Left renal pelvis (tissue), 4 donors: Measurements from ENCODE around the gene CACNA1E. TPM values are rescaled to one million over a fixed set of nuclear protein-coding genes. Genes with fewer than 3 reads are reported as not detected.

Experiments
- DNase-seq, 4 donors: peaks; one replicate each; pipeline ENCODE4 v3.0.0-alpha.2; 2013; ENCODE audit warnings: low read depth in 4 of 4, low spot score in 3 of 4
- polyA plus RNA-seq, 4 donors: library from polyadenylated mRNA; unstranded; fragments of 120-200 nt; gene quantifications; one replicate each; pipeline ENCODE4 v1.2.1, GENCODE V29; 2013; ENCODE audit not compliant: insufficient read length in 4 of 4

Gene CACNA1E
- under 1 TPM; 0.19 to 0.47 (median 0.41) TPM for polyA plus RNA-seq

DNA sequence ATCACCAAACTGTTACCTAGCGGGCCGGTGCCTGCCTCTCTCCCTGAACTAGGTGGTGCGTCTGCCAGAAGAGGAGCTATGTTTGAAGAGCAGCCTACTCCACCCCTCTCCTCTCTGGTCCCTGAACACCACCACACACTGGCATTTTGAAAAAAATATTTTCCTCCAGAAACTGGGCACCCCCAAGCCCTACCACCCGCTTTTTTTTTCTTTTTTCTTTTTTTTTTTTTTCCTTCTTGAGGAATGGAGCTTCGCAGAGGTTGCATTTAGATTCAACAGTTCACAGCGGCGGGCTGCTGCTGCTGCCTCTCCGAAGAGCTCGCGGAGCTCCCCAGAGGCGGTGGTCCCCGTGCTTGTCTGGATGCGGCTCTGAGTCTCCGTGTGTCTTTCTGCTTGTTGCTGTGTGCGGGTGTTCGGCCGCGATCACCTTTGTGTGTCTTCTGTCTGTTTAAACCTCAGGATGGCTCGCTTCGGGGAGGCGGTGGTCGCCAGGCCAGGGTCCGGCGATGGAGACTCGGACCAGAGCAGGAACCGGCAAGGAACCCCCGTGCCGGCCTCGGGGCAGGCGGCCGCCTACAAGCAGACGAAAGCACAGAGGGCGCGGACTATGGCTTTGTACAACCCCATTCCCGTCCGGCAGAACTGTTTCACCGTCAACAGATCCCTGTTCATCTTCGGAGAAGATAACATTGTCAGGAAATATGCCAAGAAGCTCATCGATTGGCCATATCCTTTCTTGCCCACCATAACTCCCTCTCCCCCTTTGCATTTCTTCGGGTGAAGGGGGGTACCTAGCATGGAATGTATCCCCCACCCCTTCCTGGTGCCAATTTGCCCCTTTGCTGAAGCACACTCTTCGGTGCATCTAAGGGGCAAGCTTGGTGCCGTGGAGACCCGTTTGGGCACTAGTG is at the start of gene CACNA1E:
Gene CACNA1E (plus strand): TSS at position 233 of the 911 bp plus-strand sequence. CDS start 228 bp downstream, at position 461.
- no peak for DNase-seq

DNA sequence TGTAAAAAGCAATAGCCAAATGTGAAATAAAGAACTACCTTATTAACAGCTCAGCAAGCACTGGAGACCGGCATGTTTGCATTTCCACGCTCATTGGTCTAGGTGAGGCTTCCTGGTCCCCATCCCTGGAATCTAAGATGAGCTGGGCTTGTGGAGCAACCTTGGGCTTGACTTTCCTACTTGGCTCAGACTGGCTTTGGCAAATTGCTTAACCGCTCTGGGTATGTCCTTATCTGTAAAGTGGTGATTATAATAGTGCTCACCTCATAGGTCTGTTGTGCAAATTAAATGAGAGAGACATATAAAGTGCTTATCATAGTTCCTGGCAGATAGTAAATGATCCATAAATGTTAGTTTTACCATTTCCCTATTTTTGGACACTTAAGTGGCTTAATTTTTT is 49.4 kb upstream of the CACNA1E start:
- DNase-seq, result no peak

DNA sequence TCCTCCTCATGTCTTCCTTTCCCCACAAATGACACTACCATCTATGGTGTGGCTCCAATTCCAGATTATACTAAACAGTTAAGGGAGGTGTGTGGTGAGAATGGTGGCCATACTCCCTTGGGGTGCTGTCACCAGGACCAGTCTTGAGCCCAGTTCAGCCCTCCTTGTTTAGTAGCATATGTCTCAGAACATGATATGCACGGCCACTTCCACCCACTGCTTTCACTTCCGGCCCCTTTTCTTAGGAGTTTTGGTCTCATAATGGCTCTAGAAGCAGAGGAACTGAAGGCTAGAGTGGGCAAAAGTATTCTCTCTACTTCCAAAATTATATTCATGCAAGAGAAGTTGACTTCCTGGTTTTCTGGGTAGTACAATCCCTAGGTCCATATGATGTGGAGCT is 45.3 kb upstream of the CACNA1E start:
- DNase-seq, result no peak

DNA sequence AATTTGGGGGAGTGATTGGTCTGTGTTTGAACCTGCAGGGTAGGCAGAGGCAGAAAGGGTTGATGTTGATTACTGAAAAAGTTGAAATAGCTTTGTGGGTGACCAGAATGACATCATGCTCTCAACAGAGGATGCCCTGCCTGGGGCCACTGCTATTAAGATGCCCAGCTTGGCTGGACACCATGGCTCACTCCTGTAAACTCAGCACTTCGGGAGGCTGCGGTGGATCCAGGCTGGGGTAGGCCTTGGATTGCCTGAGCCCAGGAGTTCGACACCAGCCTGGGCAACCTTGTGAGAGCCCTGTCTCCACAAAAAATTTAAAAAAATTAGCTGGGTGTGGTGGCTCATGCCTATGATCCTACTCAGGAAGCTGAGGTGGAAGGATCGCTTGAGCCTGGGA is 42.8 kb upstream of the CACNA1E start:
- DNase-seq, result no peak

DNA sequence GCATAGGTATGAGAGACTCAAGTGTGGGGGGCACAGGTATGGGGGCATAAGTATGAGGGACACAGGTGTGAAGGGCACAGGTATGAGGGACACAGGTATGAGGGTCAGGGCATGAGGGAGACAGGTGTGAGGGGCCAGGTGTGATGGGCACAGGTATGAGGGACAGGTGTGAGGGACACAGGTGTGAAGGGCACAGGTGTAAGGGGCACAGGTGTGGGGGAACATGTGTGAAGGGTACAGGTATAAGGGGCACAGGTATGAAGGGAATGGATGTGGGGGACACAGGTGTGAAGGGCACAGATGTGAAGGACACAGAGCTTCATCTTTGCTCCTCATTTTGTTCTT is 41.2 kb upstream of the CACNA1E start:
- no peak for DNase-seq

DNA sequence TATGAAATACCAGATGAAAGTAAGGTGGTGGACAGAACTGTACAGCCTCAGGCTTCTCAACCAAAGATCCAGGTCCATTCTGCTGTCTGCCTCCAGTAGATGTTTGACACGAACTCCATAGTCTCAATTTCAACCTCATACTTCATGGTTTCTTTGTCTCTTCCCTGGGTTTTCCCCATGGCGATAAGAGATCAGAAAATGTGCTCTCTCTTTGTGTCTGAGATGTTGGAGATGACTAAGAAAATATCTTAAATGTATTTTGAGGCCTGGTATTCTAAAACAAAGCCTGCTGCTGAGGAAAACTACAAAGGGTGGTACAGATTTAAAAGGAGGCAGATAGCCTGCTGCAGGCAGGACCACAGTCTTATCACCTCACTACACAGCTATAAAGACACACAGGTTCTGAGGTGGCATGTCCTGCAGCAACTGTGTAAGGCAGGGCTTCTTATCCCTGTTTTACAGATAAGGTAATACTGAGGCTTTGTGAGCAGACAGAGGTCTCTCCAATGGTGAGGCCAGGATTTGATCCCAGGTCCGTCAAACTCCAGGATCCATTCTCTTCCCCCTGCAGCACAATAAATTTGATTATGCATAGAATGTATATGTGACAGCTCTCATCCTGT is 40.0 kb upstream of the CACNA1E start:
- no peak for DNase-seq

DNA sequence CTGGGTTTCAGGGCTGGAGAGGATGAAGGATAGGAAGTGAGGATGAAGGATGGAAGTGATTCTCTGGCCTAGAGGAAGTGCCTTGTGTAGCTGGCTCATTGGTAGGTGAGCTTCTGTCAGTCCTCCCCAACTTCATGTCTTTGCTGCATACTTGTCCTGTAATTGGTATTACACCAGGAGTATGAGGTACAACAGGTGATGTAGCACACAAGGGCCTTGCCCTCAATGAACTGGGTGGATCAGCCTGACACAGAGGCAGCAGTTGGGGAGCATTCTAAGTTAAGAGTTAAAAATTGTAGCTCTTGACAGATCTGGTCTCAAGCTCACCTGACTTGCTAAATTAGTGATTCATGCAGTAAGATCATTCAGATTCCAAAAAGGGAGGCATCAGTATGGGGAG is 37.9 kb upstream of the CACNA1E start:
- no peak for DNase-seq

DNA sequence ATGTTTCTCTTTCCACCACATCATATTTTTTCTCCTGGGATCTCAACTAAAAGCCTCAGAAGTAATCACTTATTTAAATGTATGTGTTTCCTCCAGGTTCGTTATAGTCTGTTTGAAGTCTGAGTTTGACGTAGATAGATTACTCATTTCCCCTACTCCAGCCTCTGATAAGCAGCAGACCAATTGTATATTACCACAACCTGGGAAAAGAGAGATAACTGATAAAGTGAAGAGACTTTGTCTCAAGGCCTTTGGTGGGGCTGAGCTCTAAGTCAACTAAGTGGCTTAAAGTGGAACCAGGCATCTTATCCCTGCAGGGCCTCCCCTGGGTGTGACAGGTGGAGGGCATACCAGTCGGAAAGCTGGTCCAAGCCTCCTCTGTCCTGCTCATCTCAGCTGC is 34.9 kb upstream of the CACNA1E start:
- DNase-seq, result no peak

DNA sequence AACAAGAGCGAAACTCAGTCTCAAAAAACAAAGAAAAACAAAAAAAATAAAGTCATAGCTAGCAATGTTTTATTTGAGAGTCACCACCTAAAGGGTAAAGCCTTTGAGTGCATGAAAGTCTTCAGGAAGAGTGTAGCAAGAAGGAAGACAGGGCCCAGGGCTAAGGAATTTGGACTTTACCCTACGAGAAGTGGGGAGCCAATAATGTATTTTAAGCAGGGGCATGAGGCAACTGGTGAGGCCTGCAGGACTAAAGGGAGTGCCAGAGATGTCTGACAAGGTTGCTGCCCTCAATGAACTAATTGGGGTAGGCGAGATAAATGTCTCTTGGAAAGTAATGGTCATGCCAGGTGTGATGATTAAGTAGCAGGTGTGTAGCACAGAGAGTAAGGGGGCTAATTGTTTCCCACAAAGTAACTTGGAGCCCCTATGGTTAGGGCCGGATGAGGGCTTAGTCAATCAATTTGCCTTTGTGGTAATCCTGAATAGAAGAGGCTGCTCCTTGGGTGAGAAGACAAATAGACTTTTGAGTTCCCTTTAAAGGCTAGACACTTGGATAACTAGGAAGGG is 31.6 kb upstream of the CACNA1E start:
- DNase-seq, result no peak

DNA sequence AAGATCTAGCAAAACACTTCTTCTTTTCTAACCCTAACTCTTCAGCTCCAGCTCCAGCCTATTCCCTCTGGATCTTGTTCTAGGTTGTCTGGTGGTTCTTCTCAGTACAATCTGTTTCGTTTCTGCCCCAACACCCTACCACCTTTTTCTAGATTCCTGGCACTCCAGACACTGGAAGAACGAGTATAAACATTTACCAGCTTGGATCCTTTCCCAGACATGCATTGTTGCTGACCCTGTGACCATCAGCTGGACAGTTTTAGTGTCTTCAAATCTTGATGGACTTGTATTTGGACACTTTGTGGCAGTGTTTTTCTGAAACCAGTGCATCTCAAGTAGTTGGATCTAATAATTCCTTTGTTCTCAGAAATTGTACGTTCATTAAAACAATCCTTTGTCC is 30.6 kb upstream of the CACNA1E start:
- no peak for DNase-seq

DNA sequence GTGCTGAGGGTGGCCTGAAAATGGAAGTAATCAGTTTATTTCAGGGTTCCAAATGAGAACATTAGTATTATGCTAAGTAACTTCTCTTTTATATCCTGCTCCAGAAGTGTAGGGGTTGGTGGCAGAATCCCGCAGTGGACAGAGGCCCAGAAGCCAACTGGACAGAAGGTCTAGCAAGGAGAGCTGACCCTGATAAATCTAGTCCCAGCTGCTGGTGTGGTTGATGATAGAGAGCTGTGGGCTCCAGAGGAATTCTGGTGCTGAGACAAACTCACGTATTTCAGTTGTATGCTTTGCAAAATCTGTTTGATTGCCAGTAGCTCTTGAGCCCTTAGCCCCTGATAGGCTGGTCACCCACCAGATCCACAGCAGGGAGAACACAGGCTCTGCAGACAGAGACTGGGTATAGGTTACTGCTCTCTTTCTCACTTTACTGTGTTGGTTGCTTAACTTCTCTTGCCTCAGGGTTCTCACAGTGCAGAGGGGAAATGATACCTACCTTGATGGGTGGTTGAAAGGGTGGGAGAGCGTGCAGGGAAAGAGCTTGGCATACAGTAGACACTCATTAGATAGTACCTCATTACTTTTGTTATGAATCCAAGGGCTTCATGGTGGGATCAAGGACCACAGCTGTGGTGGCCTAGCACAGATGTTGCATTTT is 29.6 kb upstream of the CACNA1E start:
- DNase-seq, result no peak

DNA sequence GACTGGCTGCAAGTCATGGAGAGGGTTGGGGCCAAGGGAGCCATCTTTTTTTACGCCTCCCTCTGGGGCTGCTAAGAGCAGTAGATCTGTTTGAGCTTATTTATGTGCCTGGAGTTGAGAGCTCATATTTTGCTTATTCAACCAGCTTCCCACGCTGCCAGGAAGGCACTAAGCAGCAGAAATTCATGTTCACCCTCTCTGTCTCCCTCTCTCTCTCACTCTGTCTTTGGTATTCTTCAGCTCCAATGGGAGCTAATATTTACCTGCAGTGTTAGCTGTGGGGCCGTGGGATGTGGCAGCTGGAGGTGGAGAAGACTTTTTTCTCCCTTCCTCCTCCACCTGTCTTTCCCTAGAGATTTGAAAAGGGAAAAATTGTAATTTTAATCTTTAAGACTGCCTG is 26.8 kb upstream of the CACNA1E start:
- DNase-seq, result no peak

DNA sequence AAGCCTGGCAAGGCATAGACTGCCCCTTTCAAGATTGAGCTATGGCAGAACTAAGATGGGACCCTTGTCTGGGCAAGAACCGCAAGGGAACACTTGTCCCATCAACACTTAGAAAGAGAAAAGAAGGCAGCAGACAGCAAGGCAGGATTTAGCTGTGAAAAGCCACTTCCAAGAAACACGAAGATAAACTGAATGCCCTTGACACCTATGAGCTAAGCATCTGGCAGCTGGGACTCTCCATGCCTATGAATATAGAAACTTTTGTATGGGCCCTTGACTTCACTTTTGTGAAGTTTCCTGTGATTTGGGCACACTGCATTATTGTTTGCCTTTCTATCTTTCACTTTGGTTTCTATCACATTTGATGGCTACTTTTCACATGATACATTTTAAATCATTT is 24.9 kb upstream of the CACNA1E start:
- DNase-seq, result no peak

DNA sequence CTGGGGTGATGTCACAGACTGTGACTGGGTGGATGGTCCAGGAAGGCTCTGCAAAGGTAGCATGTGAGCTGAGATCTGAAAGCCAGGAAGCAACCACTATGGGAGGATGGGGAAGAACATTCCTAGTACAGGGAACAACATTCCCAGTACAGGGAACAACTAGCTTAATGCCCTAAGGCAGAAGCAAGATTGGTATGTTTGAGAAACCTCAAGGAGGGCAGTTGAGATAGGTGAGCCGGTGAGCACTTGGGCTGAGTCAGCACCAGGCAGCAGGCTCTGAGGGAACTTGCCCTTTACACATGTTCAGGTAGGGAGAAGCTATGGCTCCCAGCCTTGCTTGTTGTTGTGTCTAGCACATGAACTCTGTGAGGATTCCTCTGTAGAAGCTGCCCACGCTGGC is 24.2 kb upstream of the CACNA1E start:
- no peak for DNase-seq

DNA sequence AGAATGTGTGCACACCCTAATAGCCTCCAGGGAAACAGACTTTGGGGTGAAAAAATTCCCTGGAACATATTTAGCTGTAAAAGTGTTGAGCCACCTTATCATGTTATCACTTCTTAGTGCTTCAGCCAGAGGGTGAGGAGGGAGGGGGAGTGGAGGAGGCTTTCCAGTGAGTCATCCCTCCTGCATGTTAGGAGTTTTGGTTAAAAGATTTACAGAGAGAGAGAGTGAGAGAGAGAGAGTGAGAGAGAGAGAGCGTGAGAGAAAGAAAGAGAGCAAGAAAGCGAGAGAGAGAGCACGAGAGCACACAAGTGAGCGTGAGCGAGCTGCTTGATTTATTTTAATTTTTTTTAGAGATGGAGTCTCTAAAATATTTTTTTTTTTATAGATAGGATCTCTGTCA is 13.5 kb upstream of the CACNA1E start:
- DNase-seq, result no peak

DNA sequence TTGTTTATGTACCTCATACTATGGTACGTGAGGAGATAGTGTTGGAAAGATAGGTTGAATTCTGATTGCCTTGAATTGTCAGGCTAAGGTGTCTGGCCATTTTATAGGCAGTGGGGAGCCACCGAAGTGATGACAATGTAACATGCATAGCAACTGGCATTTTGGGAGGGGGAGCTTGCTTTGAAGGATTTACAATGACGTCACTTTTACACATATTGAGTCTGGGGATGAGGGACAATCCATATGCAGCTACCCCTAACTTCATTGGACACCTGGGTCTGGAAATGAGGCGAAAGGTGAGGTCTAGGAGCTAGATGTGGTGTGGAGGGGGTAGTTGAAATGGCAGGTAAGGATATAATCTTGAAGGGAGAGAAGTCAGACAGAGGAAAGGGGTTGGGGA is 7.7 kb upstream of the CACNA1E start:
- DNase-seq, result no peak

DNA sequence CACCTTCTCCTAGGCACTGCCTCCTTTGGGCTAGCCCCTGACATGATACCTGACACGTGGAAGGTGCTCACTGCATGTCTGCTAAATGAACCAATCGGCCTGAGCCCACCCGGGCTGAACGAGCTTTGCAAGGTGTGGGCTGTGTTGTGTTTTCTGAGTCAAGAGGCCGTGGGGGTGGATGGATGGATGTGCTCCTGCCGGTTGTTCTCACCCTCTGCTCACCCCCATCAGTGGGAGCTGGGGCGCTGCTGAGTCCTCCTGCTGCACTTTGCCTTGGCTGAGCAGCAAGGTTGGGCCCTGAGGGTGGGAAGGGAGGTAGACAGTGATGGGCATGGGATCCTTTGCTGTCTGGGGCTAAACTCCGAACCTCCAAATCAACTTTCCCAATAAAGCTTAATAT is 6.7 kb upstream of the CACNA1E start:
- no peak for DNase-seq

DNA sequence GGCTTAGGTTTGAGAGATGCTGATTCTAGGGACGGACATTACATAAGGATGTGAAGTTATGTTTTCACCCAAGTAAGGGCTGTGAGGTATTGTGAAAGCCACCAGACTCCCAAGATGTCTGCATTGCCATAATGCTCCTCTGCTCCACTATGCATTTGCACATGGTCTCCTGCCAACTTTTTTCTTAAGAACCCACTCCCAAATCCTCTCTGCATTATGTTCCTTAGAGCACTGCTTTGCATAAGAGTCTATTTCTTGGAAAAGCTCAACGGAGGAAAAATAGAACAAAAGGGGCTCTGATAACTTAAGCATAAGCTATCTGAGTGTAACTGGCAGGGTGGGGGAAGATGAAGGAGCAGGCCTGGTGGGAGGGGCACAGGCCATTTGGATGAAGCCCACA is 5.0 kb upstream of the CACNA1E start:
- no peak for DNase-seq

DNA sequence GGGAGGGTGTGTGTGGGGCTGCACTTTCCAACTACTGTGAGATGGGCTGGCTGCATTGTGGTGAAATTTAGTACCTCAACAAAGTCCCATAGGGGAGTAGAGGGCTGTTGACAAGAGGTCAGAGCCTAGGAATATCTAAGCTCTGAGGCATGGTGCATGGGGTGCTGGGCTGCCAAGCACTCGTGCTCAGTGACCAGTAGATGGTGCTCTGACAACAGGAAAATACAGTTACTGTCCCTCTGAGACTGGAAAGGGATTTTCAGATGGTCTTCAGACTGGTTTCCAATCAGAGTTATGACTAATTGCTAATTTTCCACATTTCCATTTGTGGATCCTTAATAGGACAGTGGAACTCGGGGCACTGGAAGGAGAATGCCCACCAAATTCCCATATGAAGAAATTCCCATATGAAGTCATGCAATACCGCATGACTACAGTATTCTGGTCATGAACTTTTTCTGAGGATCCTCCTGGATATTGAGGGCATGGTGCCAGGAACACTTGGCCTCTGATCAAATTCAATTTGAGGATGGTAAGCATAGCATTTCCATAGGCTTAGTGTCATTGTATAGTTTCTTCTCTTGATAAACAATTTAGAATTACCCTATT is 4.1 kb upstream of the CACNA1E start:
- peak in 1 of 4 donors; percentile 37 for DNase-seq

DNA sequence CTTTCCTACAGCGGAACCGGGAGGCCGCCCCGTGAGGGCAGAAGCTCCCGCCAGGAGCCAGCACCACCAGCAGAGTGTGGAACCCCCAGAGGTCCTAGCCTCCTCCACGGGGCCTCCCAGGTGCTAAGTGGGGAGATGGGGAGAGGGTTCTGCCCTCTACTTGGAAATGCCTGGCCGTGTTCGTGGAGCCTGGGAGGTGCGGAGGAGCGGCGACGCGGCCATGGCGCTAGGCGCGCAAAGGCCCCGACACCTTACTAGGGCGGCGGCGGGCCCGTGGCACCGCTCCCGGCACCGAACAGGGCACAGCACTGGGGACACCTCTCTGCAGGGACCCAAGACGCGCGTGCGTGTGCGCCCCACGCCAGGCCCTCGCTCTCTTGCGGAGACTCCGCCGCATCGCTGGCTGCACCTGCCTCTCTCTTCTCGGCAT is 1.3 kb upstream of the CACNA1E start:
- DNase-seq, result no peak
